ENCODE results near the gene KCNQ5.
"Not testable (repeated sequence)": the region's sequence is repeated elsewhere in the genome, so short reads cannot be mapped to it uniquely, and the experiment has no call there.

The KCNQ5 gene

DNA sequence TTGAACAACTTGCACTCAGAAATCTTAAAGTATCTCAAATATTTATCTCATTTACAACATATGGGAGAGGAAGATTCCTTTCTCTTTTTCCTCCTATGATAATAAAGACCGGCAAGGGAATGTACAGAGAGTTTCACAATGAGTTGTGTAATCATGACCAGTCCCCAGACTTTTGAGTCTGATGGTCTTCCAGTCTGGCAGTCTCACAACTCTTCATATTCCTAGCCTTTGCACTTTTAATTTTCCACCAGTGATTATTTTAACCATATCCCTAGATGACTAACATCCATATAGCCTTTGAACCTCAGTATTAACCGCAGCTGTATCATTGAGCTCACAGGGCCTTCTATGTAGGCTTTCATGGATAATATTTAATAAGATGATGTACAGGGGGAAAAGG, 324.9 kb downstream of the KCNQ5 start:
- no peak for DNase-seq (ENCODE audit: low read depth in 1 of 2, low spot score in 1 of 2)

DNA sequence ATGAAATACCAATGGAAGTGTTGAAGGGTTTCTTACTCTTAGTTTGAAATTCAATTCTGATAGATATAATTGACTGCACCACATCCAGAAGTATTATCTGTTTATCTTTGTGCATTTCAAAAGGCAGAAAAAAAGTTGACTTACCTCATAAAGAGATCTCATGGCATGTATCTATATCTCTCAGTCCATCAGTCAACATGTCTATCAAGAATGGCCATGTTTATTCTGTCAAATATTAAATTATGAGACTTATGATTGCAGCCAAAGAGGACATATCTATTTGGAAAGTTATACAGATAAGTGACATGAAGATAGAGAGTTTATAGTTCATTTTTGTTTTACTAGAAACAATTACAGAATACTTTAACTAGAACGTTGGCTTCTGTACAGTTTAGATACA, 325.7 kb downstream of the KCNQ5 start:
- no peak for DNase-seq (ENCODE audit: low read depth in 1 of 2, low spot score in 1 of 2)

DNA sequence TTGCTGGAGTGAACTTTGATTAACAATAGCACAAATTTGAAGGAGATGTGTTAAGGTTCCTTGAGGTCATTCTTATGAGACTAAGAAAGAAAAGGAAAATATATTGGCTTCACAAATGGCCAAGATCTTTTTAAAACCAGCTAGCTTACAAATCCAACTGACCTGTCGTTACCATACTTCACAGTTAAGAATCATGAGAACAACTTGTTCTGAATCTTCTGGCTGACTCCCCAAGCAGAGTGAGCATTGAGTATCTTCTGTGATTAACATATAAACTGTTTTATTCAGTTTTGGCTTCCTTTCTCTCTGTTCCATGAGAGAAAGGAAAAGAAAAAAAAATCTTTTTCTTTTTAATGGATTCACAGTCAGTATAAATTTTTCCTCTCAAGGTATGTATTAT, 326.3 kb downstream of the KCNQ5 start:
- no peak for DNase-seq (ENCODE audit: low read depth in 1 of 2, low spot score in 1 of 2)

DNA sequence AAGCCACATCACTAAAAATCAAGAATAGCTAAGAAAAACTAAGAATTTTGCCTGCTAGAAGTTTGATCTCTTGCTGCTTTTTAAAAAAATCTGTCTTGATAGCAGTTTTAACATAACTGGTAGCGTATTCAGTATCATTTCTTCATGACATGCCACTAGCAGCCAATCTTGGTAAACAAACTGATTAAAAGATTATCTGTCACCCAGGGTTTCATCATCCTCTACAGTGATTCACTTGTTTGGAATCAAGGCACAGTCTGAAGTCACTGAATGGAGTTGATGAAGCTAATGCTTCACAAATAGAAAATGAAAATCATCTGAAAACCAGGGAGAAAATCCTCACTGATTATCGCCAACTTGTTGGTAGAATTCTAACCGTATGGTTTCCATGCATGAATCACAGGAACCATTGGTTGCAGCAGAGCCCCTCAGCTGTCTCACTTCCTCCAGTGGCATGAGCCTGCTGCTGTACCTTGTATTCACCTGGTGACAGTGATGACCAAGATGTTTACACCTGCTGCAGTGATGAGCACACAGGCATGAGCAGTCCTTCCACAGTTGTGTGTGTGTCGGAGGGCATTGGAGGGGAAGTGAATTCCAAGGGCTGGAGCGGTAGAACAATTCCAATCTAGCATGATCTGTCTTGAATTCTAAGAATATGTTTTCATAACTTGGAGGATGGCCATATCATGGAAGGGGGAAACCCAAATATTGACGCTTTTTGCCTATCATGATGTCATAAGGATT, 328.4 kb downstream of the KCNQ5 start:
- no peak for DNase-seq (ENCODE audit: low read depth in 1 of 2, low spot score in 1 of 2)

DNA sequence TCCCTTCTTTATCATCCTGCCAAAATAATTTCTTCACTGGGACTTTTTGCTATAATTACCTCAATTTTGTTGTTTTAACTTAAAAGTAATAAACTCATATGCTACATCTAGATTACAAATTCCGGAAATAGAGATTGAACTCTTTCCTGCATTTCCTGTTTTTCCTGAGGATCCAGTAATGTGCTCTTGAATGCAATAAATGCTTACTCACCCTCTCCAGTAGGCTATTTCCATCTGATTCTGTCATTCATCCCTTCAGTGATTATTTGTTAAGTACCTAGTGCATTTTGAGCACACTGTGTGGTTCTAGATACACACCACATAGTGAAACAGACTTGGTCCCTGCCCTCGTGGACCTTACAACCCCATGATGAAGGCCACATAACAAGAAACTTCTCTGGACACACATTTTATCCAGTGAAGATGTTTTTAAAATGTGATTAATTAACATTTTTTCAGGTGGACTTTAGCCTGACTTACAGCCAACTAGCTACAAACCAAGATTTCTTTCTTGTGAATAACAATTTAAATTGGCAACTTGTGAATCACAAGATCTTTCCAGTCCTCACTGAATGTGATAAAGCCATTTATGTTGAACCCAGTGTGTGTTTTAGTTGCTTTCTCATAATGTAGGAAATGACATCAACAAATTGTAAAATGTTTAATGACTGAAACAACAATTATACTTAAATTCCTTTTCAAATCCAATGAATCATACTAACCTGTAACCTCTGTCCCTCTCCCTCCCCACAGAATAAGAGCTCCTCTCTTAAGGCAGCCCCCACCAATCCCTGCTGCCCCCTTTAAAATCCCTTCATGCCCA, 331.2 kb downstream of the KCNQ5 start:
- DNase-seq (ENCODE audit: low read depth in 1 of 2, low spot score in 1 of 2) = no peak

DNA sequence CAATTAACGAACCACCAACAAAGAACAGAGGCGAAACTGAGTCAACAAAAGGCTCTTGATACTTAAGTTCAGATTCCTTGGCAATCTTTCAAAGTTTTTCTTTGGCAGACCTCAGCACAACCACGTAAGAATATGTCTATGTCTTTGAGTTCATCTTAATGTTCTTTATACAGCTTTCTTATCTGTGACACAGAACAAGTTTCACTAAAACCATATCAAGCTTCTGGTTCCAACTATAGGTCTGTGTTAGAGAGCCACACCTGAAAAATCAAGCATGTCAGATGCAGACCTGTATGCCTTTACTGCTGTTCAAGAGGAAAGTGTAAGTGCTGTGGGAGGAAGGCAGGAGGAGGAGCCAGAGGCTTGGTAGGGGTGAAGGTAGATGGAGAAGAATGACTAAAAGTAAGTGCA, 332.1 kb downstream of the KCNQ5 start:
- no peak for DNase-seq (ENCODE audit: low read depth in 1 of 2, low spot score in 1 of 2)

DNA sequence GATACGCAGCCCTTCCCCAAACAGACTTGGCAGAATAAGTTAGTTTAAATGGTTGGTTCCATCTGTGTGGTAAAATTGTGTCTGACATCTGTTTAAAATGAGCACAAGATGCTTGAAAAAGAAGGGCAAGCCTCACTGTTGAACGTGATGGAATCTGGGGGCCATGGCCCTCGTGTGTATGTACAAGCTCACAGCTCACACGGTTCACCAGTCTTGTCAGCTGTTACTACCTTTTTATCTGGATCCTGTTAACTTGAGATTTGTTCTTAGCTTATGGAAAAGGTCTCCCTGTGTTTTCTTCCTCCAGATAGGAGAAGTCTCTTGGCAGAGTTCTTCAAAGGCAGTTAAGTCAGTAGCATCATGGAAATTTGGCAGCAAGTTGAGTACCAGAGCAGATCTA, 332.9 kb downstream of the KCNQ5 start:
- no peak for DNase-seq (ENCODE audit: low read depth in 1 of 2, low spot score in 1 of 2)

DNA sequence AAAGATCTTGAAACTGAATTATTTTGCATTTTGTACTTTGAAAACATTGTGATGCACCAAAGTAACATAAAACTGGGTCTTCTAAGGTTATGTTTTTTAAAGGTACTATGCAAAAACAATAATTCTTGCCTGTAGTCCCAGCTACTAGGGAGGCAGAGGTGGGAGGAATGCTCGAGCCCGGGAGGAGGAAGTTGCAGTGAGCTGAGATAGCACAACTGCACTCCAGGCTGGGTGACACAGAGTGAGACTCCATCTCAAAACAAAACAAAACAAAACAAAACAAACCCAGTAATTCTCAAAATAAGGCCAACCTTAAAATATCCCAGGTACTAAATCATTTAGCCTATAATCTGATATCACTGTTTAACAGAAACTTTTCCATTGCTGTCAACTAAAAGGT, 333.8 kb downstream of the KCNQ5 start:
- no peak for DNase-seq (ENCODE audit: low read depth in 1 of 2, low spot score in 1 of 2)

DNA sequence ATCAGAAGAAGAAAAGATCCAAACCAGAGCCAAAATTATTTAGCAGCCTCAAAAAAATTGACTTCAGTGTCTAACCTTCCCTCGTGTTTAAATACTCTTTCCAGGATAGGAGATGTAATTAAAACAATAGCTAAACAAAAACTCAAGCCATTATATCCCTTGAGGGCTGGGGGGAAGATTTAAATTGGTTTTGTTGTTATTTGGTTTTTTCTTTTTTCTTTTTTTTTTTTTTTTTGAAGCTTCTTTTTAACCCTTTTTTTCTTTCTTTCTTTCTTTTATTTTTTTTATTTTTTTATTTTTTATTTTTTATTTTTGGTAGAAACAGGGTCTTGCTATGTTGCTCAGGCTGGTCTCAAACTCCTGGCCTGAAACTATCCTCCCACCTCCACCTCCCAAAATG, 334.4 kb downstream of the KCNQ5 start:
- DNase-seq (ENCODE audit: low read depth in 1 of 2, low spot score in 1 of 2) = no peak

DNA sequence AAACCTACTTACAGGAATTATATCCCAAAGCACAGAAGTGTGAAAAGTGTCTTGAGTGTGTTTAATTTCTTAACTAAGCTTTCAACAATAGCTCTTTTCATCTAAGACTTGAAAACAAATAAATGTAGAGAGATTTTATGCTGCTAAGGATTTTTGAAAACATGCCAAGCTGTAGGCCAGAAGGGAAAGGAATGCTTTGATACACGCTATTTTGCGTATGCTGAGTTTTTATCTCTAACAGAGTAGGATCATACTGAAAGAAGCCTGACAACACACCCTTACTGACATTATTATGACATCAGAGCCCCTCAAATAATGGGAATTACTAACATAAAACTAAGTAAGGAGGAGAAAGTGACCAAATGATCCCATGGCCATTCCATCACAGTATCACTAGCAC, 338.0 kb downstream of the KCNQ5 start:
- DNase-seq (ENCODE audit: low read depth in 1 of 2, low spot score in 1 of 2) = no peak

DNA sequence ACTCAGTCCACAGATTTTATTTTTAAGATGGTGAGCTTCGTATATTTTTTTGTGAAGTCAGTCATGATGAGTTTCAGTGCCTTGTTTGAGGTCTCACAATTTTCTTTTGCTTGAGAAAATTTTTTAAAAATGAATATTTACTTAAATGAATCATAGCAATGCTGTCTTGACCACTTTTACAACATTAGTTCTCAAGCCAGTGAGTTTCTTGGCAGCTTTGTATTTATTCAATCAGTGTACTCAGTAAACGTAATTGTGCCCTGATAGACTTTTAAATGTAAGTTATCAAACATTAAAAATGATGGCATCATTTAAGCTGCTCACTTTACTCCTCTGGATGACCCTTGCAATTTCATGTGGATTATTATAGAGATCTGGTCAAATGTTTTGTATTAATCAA, 342.1 kb downstream of the KCNQ5 start:
- DNase-seq (ENCODE audit: low read depth in 1 of 2, low spot score in 1 of 2) = no peak

DNA sequence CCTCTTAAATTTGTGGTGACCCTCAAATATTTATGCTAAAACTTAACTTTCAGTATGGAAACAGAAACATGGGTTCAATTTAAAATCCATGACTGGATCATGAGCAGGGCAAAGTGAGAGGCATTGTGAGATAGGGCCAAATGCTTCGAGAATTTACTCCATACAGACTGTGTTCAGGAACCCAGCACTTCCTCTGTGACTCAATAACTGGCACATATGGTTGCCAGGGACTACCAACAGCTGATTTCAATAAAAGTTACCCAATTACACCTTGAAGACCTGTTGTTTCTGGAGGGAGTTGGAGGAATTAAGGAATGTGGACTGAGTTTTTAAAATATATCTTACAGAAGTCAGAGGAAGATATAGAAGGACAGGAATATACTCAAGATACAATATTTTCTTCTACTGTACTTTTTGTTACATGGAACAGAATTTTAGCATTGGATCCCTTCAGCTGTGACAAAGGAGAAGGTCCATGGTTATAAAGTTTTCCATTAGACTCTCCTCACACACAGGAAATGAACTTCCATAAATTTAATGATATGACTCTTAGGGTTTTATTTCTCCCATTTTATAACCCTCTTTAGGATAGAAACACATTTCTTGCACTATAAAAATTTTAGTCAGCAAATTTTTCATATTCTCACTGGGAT, 344.9 kb downstream of the KCNQ5 start:
- DNase-seq (ENCODE audit: low read depth in 1 of 2, low spot score in 1 of 2) = no peak

DNA sequence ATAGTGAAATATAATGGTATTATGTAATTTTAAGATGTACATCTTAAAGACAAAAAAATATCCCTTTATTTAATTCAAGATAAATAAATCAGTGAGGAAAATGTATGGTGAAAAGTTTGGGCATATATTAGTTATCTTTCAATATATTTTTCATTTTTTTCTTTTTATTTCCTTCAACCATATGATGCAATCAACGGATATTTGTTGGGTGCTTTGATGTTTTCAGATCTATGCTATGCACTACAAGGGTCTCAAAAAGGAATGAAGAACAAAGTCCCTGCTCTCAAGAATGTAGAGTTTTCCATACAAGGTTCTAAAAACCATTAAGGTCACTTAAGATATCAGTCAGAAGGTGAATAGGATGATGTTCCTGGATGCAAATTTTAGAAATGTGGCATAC, 345.5 kb downstream of the KCNQ5 start:
- no peak for DNase-seq (ENCODE audit: low read depth in 1 of 2, low spot score in 1 of 2)

DNA sequence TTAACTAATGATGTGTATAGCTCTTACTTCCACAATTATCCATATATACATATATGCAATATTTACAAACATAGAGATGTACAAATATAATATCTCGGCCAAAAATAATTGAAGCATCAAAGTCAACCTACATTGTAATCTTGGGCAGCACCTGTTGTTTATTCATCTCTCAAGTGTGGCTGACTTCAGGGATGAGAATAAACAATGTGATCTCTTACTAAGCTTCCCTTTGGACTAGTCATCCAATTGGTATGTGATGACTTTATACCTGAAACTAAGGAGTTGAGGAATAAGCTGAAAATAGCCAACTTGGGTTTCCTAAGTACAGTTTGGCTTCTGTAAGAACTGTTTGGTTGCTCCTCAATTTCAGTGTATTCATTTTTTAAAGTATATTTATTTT, 346.8 kb downstream of the KCNQ5 start:
- DNase-seq (ENCODE audit: low read depth in 1 of 2, low spot score in 1 of 2) = no peak

DNA sequence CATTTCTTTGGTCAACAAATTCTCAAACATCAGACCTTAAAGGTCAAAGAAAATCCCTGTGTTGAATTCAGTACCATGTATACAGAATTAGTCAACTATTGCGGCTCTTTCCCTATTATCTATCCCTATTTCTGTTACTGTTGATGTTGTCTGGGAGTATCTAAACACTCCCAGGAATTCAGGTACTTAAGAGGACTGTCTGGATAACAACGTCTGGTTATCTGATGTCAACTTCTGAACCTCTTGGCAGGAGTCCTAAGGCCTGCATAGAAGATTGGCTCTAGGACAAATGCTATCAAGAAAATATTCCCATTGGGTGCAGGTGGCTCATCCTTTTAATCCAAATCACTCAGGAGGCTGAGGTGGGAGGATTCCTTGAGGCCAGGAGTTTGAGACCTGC, 347.8 kb downstream of the KCNQ5 start:
- DNase-seq (ENCODE audit: low read depth in 1 of 2, low spot score in 1 of 2) = no peak

DNA sequence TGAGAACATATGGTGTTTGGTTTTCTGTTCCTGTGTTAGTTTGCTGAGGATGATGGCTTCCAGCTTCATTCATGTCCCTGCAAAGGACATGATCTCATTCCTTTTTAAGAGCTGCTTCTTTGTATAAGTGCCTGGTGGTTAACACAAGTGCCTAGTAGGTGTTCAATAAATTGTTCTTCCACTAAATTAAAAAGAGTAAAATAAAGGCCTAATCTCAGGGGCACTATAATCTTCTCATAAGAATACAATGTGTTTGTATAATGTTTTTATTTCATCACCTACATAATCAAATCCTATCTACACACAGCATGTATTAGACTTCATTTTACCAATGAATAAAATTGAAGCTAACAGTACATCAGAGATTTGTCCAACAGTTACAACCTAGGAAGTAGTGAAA, 350.7 kb downstream of the KCNQ5 start:
- DNase-seq (ENCODE audit: low read depth in 1 of 2, low spot score in 1 of 2) = no peak

DNA sequence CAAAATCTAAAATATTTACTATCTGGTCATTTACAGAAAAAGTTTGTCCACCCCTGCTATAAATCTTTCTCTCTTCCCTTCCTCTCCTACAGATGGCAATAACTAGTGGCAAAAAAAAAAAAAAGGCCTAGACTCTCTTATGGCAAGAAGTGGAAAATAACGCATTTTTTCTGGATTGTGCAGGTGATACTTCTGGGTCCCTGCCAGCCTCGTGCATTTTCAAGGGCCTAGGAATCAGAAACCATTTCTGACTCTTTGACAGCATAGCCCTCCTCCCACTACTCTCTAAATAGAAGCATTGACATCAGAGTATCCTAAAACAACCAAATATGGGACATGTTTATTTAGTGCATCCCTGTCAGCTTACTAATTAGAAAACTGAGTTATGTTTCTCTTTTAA, 352.4 kb downstream of the KCNQ5 start:
- no peak for DNase-seq (ENCODE audit: low read depth in 1 of 2, low spot score in 1 of 2)

DNA sequence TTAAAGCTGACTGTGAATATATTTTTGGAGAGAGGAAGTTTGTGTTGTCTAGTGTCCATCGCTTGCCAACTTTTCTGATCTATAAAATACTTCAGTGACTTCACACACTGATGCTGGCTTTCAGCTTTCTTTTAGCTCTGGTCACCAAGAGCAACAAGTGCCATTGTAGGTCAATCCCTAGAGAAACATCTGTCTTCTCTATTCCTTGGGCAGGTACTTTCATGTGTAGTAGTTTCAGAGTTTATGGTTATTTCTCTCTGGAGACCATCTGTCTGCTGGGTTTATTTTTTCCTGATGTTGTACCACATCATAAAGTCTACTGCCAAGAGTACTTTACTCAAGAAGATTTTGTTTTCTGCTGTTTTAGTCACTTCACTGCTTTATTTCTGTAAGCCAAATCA, 353.5 kb downstream of the KCNQ5 start:
- DNase-seq (ENCODE audit: low read depth in 1 of 2, low spot score in 1 of 2) = no peak

DNA sequence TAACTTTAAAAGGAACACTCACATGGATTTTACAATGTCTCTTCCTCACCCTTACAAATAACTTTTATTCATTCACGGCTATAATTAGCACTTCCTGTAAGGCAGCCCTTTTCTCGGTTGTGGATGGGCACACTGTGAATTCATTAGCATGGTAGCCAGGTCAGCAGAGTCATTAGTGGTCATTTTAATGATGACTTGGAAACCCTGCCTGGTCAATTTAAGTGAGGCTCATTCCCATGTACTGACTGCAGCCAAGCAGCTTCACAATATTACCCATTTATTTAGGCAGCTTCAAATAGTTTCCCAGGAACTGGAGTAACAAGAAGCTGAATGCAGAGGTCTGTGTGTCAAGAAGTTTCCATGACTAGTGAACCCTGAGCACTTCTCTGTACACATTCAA, 354.6 kb downstream of the KCNQ5 start:
- DNase-seq (ENCODE audit: low read depth in 1 of 2, low spot score in 1 of 2) = no peak

DNA sequence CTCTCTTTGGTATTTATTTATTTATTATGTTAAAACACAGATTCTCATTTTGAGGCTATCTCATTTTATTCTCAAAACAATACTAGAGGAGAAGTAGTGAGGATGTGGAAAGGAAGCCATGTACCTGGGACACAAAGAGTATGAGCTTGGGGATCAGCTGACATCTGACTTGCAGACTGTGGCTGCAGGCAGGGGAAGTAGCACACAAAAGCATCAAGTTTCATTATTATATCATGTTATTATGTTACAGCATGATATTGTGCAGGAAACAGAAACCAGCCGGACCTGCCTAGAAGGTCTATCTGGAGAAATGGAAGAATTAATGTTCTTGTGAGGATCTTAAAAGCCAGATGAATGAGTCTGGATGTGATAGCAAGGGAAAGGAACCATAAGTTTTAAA, 355.2 kb downstream of the KCNQ5 start:
- DNase-seq (ENCODE audit: low read depth in 1 of 2, low spot score in 1 of 2) = no peak

DNA sequence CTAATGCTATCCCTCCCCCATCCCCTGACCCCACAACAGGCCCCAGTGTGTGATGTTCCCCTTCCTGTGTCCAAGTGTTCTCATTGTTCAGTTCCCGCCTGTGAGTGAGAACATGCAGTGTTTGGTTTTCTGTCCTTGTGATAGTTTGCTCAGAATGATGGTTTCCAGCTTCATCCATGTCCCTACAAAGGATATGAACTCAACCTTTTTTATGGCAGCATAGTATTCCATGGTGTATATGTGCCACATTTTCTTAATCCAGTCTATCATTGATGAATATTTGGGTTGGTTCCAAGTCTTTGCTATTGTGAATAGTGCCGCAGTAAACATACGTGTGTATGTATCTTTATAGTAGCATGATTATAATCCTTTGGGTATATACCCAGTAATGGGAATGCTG, 356.9 kb downstream of the KCNQ5 start:
- DNase-seq (ENCODE audit: low read depth in 1 of 2, low spot score in 1 of 2) = not testable (repeated sequence)

DNA sequence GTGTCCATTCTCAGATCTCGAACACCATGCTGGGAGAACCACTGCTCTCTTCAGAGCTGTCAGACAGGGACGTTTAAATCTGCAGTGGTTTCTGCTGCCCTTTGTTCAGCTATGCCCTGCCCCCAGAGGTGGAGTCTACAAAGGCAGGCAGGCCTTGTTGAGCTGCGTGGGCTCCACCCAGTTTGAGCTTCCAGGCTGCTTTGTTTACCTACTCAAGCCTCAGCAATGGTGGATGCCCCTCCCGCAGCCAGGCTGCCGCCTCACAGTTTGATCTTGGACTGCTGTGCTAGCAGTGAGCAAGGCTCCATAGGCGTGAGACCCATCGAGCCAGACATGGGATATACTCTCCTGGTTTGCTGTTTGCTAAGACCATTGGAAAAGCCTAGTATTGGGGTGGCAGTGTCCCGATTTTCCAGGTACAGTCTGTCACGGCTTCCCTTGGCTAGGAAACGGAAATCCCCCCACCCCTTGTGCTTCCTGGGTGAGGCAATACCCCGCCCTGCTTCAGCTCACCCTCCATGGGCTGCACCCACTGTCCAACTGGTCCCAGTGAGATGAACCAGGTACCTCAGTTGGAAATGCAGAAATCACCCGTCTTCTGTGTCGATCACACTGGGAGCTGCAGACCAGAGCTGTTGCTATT, 362.4 kb downstream of the KCNQ5 start:
- DNase-seq (ENCODE audit: low read depth in 1 of 2, low spot score in 1 of 2) = not testable (repeated sequence)
